NCI-H748 (cell line): ENCODE data around the gene ELOVL6.
A peak's percentile ranks its signal among the peaks of the same experiment; 100 is the strongest.

Source experiments
- DNase-seq: peaks from one replicate; lab custom pipeline; 2025; ENCODE audit not compliant: unreplicated experiment; lab: John Stamatoyannopoulos, UW

Gene ELOVL6

GRCh38 chr4:109998867-109999584, 199.4 kb downstream of the ELOVL6 start:
- peak; percentile 48 for DNase-seq

GRCh38 chr4:109996526-109996925, 201.9 kb downstream of the ELOVL6 start:
- DNase-seq: no peak
